Cardiac muscle cell (in vitro differentiated cells and primary cell): Measurements from ENCODE around the gene LRRFIP2. TPM values are rescaled to one million over a fixed set of nuclear protein-coding genes. Genes with fewer than 3 reads are reported as not detected.
A peak's percentile ranks its signal among the peaks of the same experiment; 100 is the strongest.
"Not testable (repeated sequence)": the region's sequence is repeated elsewhere in the genome, so short reads cannot be mapped to it uniquely, and the experiment has no call there.

Source experiments
- DNase-seq, 2 donors: peaks; one replicate each; pipeline versions ENCODE4 v3.0.0 to v3.0.0-alpha.2; 2010 to 2017; ENCODE audit warnings: low read depth in 1 of 2, low spot score in 1 of 2
- H3K27ac ChIP-seq: fragments of 200-600 bp; sonication (generic); 2 replicates; pipeline ENCODE4 v1.5.1; 2016
- H3K27me3 ChIP-seq: fragments of 200-600 bp; sonication (generic); 2 replicates; pipeline ENCODE4 v1.6.0; 2016; ENCODE audit warnings: control low read depth
- H3K36me3 ChIP-seq: fragments of 200-600 bp; sonication (generic); 2 replicates; pipeline ENCODE4 v1.5.1; 2016; ENCODE audit warnings: control low read depth
- H3K4me1 ChIP-seq: fragments of 200-600 bp; sonication (generic); 2 replicates; pipeline ENCODE4 v1.8.1; 2017; ENCODE audit warnings: low read depth, mild to moderate bottlenecking, mixed run types
- H3K4me3 ChIP-seq: fragments of 200-600 bp; sonication (generic); 2 replicates; pipeline ENCODE4 v1.5.1; 2016; ENCODE audit warnings: mild to moderate bottlenecking
- H3K9me3 ChIP-seq: fragments of 200-600 bp; sonication (generic); 2 replicates; pipeline ENCODE4 v1.5.1; 2017; ENCODE audit warnings: low read depth, mild to moderate bottlenecking, control low read depth
- CTCF ChIP-seq: IDR thresholded peaks from 2 replicates; pipeline ENCODE4 v1.5.1; 2012; ENCODE audit warnings: low read depth, mild to moderate bottlenecking, low read length
- polyA plus RNA-seq: library from polyadenylated mRNA; unstranded; fragments of >200 nt; fragmentation: Nextera tagmentation; extraction: Ambion mirVana; gene quantifications from 2 replicates; pipeline ENCODE4 v1.2.1, GENCODE V29; 2016
- total RNA-seq: library from RNA; depleted of rRNA; stranded (reverse); fragments of >200 nt; gene quantifications from 2 replicates; pipeline ENCODE4 v1.2.3, GENCODE V29; 2016

LRRFIP2 gene
- total and polyA plus RNA-seq, 2 experiments from 2014 or later, result 55.9 to 92.6 TPM

GRCh38 chr3:37064747-37065146 lies 109.6 kb downstream of the LRRFIP2 start:
- no peaks in the 10 kb centered on the region for H3K4me1 ChIP-seq
- DNase-seq, result no peak
- no peak overlapping the region for H3K27ac ChIP-seq
- peaks cover 10% of the 10 kb centered on the region for H3K36me3 ChIP-seq
- no peak for TF ChIP-seq CTCF
- no peaks in the 10 kb centered on the region for H3K9me3 ChIP-seq
- no peak overlapping the region for H3K4me3 ChIP-seq
- H3K27me3 ChIP-seq, result no peaks in the 10 kb centered on the region

GRCh38 chr3:37058117-37058516 lies 116.3 kb downstream of the LRRFIP2 start:
- DNase-seq, result no peak
- peaks cover 10% of the 10 kb centered on the region for H3K4me1 ChIP-seq
- H3K36me3 ChIP-seq, result peaks cover 16% of the 10 kb centered on the region

DNA sequence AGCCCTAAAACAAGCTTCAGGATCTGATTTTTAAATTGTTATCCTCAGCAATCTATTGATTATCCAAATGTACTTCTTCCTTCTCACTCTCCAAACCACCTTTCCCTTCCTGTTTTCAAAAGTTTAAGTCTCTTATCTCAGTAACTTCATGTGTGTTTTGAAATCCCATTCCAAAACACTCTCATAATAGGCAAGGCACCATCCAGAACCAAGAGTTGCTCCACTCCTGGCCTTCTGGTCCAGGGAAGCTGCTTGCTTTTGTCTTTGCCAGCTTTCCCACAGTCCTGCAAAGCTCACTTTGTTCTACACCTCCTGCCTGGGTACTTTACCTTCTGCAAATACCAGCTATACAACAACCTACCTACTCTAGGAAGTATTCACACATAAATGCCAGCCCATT lies 117.6 kb downstream of the LRRFIP2 start:
- peak in 1 of 2 donors; percentile 31 for DNase-seq
- peaks cover 25% of the 10 kb centered on the region for H3K36me3 ChIP-seq
- TF ChIP-seq CTCF, result no peak

More at GRCh38 chr3:37058117-37058516, 116.3 kb downstream of the LRRFIP2 start:
- TF ChIP-seq CTCF, result no peak
- H3K4me3 ChIP-seq, result no peak overlapping the region
- H3K27ac ChIP-seq, result no peak overlapping the region
- no peaks in the 10 kb centered on the region for H3K9me3 ChIP-seq
- no peaks in the 10 kb centered on the region for H3K27me3 ChIP-seq

GRCh38 chr3:37055077-37055476 lies 119.3 kb downstream of the LRRFIP2 start:
- Histone ChIP-seq H3K36me3 (peaks cover 37% of the 10 kb centered on the region), H3K4me1 (peaks cover 10% of the 10 kb centered on the region), H3K27ac (peak overlapping the region; percentile 69)
- not testable (repeated sequence) for H3K9me3 ChIP-seq, H3K4me3 ChIP-seq, DNase-seq, H3K27me3 ChIP-seq

More for the DNA sequence above, 117.6 kb downstream of the LRRFIP2 start:
- Histone ChIP-seq H3K27ac (no peak overlapping the region), H3K4me1 (peaks cover 10% of the 10 kb centered on the region), H3K27me3 (no peaks in the 10 kb centered on the region), H3K4me3 (no peak overlapping the region), H3K9me3 (no peaks in the 10 kb centered on the region)

DNA sequence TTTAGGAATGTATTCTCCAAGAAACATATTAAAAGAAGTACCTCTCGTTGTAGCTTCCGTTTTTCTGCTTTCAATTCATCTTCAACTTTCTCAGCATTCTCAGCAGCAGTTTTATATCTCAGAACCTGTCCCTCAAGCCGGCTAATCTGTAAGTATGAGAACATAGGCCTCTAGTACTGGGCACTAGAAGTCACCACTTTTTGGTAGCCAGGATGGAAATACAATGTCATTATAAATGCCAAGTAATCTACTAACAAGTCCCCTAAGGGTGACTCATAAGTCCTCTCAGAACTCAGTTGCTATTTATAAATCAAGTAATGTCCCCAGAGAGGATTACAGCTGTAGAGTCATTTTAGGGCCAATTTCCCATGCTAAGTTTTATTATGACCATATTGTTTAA lies 120.0 kb downstream of the LRRFIP2 start:
- Histone ChIP-seq H3K4me3 (no peak overlapping the region), H3K27me3 (no peaks in the 10 kb centered on the region), H3K36me3 (peaks cover 37% of the 10 kb centered on the region), H3K27ac (peak overlapping the region; percentile 69), H3K4me1 (peaks cover 10% of the 10 kb centered on the region), H3K9me3 (no peaks in the 10 kb centered on the region)
- peak; percentile 13 to 63 for DNase-seq
- no peak for TF ChIP-seq CTCF

DNA sequence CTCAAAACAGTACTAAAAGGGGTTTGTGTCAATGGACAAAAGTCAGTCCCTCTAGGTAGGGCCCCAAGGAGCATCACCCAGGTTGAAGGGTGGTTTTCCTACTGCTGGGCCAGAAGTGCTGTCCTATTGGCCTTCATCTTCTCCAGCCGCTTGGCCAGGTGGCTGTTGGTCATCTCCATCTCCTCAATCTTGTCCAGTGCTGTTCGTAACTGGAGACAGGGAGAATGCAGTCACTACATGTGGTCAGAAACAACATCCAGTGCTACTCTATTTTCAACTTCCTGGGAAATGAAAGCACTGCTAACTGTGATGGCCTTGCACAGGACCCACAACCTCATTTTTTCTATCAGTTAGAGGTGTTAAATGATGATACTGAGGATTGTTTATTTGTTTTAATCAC lies 120.6 kb downstream of the LRRFIP2 start:
- Histone ChIP-seq H3K36me3 (peaks cover 43% of the 10 kb centered on the region), H3K4me1 (peaks cover 10% of the 10 kb centered on the region), H3K4me3 (no peak overlapping the region), H3K9me3 (no peaks in the 10 kb centered on the region), H3K27ac (peak overlapping the region; percentile 69), H3K27me3 (no peaks in the 10 kb centered on the region)
- TF ChIP-seq CTCF, result no peak
- no peak for DNase-seq
